T-cell (primary cell): ENCODE data around the gene DENND5B. TPM values are rescaled to one million over a fixed set of nuclear protein-coding genes. Genes with fewer than 3 reads are reported as not detected.
"Not testable (repeated sequence)": the region's sequence is repeated elsewhere in the genome, so short reads cannot be mapped to it uniquely, and the experiment has no call there.

Experiments
- ATAC-seq, 4 experiments: fragments of 200-7000 bp in 3 of 4; fragments of 150-1000 bp in 1 of 4; cut with Tn5 transposase; replicated peaks in 1 of 4; 1 replicate in 3 of 4; 2 replicates in 1 of 4; pipeline ENCODE4 v1.10.0; 2021; ENCODE audit warnings: moderate library complexity in 3 of 4, mild to moderate bottlenecking in 2 of 4, moderate number of reproducible peaks in 1 of 4
- CTCF ChIA-PET, 2 donors: fragments of 300-600 bp; sonication (Branson Sonifier 250); formaldehyde crosslinking; loops; one replicate each; lab custom pipeline; 2022; ENCODE audit warnings: antibody characterized with exemption in 2 of 2; lab: Charles Lee
- POLR2A ChIA-PET, 2 donors: fragments of 300-600 bp; sonication (Branson Sonifier 250); formaldehyde crosslinking; loops; one replicate each; lab custom pipeline; 2022; ENCODE audit warnings: antibody characterized with exemption in 2 of 2; lab: Charles Lee
- DNase-seq, 35 experiments: peaks; one replicate each; pipeline versions ENCODE4 v3.0.0 to v3.0.0-alpha.2; 2013 to 2023
- H3K27ac ChIP-seq: one replicate; pipeline ENCODE4 v1.5.1; 2013; ENCODE audit warnings: low read length
- H3K27me3 ChIP-seq, 2 experiments: replicated peaks in 1 of 2; 1 replicate in 1 of 2; 2 replicates in 1 of 2; pipeline versions ENCODE4 v1.6.1 to v1.7.0; 2013; ENCODE audit warnings: low read length in 1 of 2, mixed read lengths in 1 of 2; ENCODE audit not compliant: control insufficient read depth in 2 of 2, insufficient read depth in 2 of 2; ENCODE audit errors: extremely low read depth in 1 of 2
- H3K36me3 ChIP-seq, 2 donors: 1 replicate in 1 of 2; 2 replicates in 1 of 2; pipeline versions ENCODE4 v1.6.1 to v1.7.0; 2013; ENCODE audit warnings: low read length in 1 of 2; ENCODE audit not compliant: control insufficient read depth in 2 of 2, insufficient read depth in 1 of 2; ENCODE audit errors: extremely low read depth in 1 of 2
- H3K4me1 ChIP-seq, 2 experiments: 1 replicate in 1 of 2; 2 replicates in 1 of 2; pipeline versions ENCODE4 v1.6.1 to v1.7.0; 2013; ENCODE audit warnings: low read length in 2 of 2, mixed read lengths in 1 of 2; ENCODE audit not compliant: insufficient read depth in 2 of 2, control insufficient read depth in 1 of 2; ENCODE audit errors: extremely low read depth in 1 of 2
- H3K4me3 ChIP-seq, 2 donors: 1 replicate in 1 of 2; 2 replicates in 1 of 2; pipeline versions ENCODE4 v1.5.1 to v1.7.0; 2013; ENCODE audit warnings: mild to moderate bottlenecking in 2 of 2, low read length in 1 of 2, moderate library complexity in 1 of 2; ENCODE audit not compliant: control insufficient read depth in 1 of 2; ENCODE audit errors: extremely low read depth in 1 of 2
- H3K9me3 ChIP-seq: 2 replicates; pipeline ENCODE4 v1.7.0; 2013
- H3K27ac Mint-ChIP-seq, 2 donors: one replicate each; pipeline ENCODE4 v1.8.0; 2020 to 2021; ENCODE audit warnings: mild to moderate bottlenecking in 2 of 2, mixed read lengths in 2 of 2
- H3K27me3 Mint-ChIP-seq, 2 donors: one replicate each; pipeline ENCODE4 v1.8.0; 2021 to 2022; ENCODE audit warnings: mixed read lengths in 2 of 2
- H3K36me3 Mint-ChIP-seq: one replicate; pipeline ENCODE4 v1.8.0; 2021; ENCODE audit warnings: mixed read lengths
- H3K4me1 Mint-ChIP-seq, 3 donors: one replicate each; pipeline ENCODE4 v1.8.0; 2020 to 2022; ENCODE audit warnings: mixed read lengths in 3 of 3, mild to moderate bottlenecking in 1 of 3
- H3K4me3 Mint-ChIP-seq, 3 donors: one replicate each; pipeline ENCODE4 v1.8.0; 2020 to 2022; ENCODE audit warnings: mild to moderate bottlenecking in 3 of 3, mixed read lengths in 3 of 3, moderate library complexity in 3 of 3
- H3K9me3 Mint-ChIP-seq, 3 donors: one replicate each; pipeline ENCODE4 v1.8.0; 2020 to 2022; ENCODE audit warnings: mixed read lengths in 3 of 3
- WGBS: methylation state at CpG from one replicate; pipeline ENCODE4 v1.1.5; 2013; ENCODE audit warnings: missing lambda C conversion rate; ENCODE audit not compliant: insufficient coverage; 5-methylcytosine and 5-hydroxymethylcytosine counted together
- total RNA-seq, 35 experiments: library from RNA in 6 of 35; stranded (reverse) in 6 of 35; fragments of 120-200 nt in 1 of 35; gene quantifications; one replicate each; pipeline versions ENCODE4 v1.2.1 to v1.2.4 and lab custom pipeline; 2013 to 2026

The DENND5B gene
- total RNA-seq, 5 donors from 2014 or later (not counting 1 experiment from before 2014, with no cell fraction given), result 0.38 to 2.6 (median 1.2) TPM

- DNase-seq, result no peak
- no peaks in the 10 kb centered on the region for H3K9me3 ChIP-seq
- no peaks in the 10 kb centered on the region for H3K9me3 Mint-ChIP-seq
- CTCF ChIA-PET, result interaction anchor here in 1 of 2 donors (0.7 kb wide), 1 partner anchor 67 kb away, joined by 3 read pairs; no protein-coding TSS in a partner anchor
- peaks cover 0 to 13% of the 10 kb centered on the region in 2 experiments for H3K27me3 ChIP-seq
- H3K4me3 Mint-ChIP-seq, result no peak overlapping the region
- no peak for ATAC-seq
- no peak overlapping the region for H3K27ac Mint-ChIP-seq
- no peaks in the 10 kb centered on the region for H3K36me3 Mint-ChIP-seq
- H3K4me3 ChIP-seq, result no peak overlapping the region
- H3K4me1 Mint-ChIP-seq, result peaks cover 0 to 2% (median 0%) of the 10 kb centered on the region in 3 donors
- H3K36me3 ChIP-seq, result no peaks in the 10 kb centered on the region
- H3K4me1 ChIP-seq, result no peaks in the 10 kb centered on the region
- 100% methylated on average over 2 of the region's 5 CpGs for WGBS
- no peak overlapping the region for H3K27ac ChIP-seq
- peaks cover 8 to 18% of the 10 kb centered on the region in 2 donors for H3K27me3 Mint-ChIP-seq
- POLR2A ChIA-PET, result no interaction called here
These were observed 20.1 kb downstream of the DENND5B start for GRCh38 chr12:31570880-31571279.

- H3K4me1 Mint-ChIP-seq, ATAC-seq, H3K27ac ChIP-seq, H3K36me3 Mint-ChIP-seq, H3K9me3 ChIP-seq, CTCF ChIA-PET, H3K27me3 ChIP-seq, H3K4me3 Mint-ChIP-seq, H3K27ac Mint-ChIP-seq, POLR2A ChIA-PET, H3K9me3 Mint-ChIP-seq, H3K4me3 ChIP-seq, H3K4me1 ChIP-seq, H3K36me3 ChIP-seq, DNase-seq: not testable (repeated sequence)
- WGBS, result 83% methylated on average over 1 of the region's 2 CpGs
- peaks cover 8 to 17% of the 10 kb centered on the region in 2 donors for H3K27me3 Mint-ChIP-seq
These were observed 21.4 kb downstream of the DENND5B start for GRCh38 chr12:31569517-31569916.

- peaks cover 0 to 2% (median 0%) of the 10 kb centered on the region in 3 donors for H3K4me1 Mint-ChIP-seq
- DNase-seq, result no peak
- no CpG with 5 or more reads among the region's 3 CpGs for WGBS
- H3K27me3 Mint-ChIP-seq, result peaks cover 8 to 12% of the 10 kb centered on the region in 2 donors
- H3K4me3 Mint-ChIP-seq, result no peak overlapping the region
- Histone ChIP-seq H3K27me3 (peaks cover 0 to 7% of the 10 kb centered on the region in 2 experiments), H3K36me3 (no peaks in the 10 kb centered on the region), H3K4me1 (no peaks in the 10 kb centered on the region), H3K4me3 (no peak overlapping the region), H3K9me3 (no peaks in the 10 kb centered on the region), H3K27ac (no peak overlapping the region)
- no peak for ATAC-seq
- H3K36me3 Mint-ChIP-seq, result no peaks in the 10 kb centered on the region
- H3K27ac Mint-ChIP-seq, result no peak overlapping the region
- CTCF ChIA-PET, result interaction anchor here in 1 of 2 donors (0.5 kb wide), 1 partner anchor 165 kb away, joined by 3 read pairs; no protein-coding TSS in a partner anchor
- no peaks in the 10 kb centered on the region for H3K9me3 Mint-ChIP-seq
- POLR2A ChIA-PET, result no interaction called here
These were observed 22.4 kb downstream of the DENND5B start for GRCh38 chr12:31568498-31568897.

- H3K27ac Mint-ChIP-seq, result no peak overlapping the region
- H3K9me3 Mint-ChIP-seq, result no peaks in the 10 kb centered on the region
- H3K27ac ChIP-seq, result no peak overlapping the region
- H3K27me3 ChIP-seq, result peaks cover 0 to 7% of the 10 kb centered on the region in 2 experiments
- H3K4me3 ChIP-seq, result no peak overlapping the region
- DNase-seq (no peak), ATAC-seq (no peak)
- H3K4me3 Mint-ChIP-seq, result no peak overlapping the region
- no peaks in the 10 kb centered on the region for H3K36me3 Mint-ChIP-seq
- H3K9me3 ChIP-seq, result no peaks in the 10 kb centered on the region
- no CpG with 5 or more reads among the region's 2 CpGs for WGBS
- H3K27me3 Mint-ChIP-seq, result peaks cover 8 to 9% of the 10 kb centered on the region in 2 donors
- no peaks in the 10 kb centered on the region for H3K4me1 ChIP-seq
- H3K36me3 ChIP-seq, result no peaks in the 10 kb centered on the region
- POLR2A ChIA-PET, result interaction anchor here in 1 of 2 donors (0.6 kb wide), 1 partner anchor 150 kb away, joined by 3 read pairs; no protein-coding TSS in a partner anchor
- CTCF ChIA-PET, result no interaction called here
- H3K4me1 Mint-ChIP-seq, result peaks cover 0 to 2% (median 0%) of the 10 kb centered on the region in 3 donors
These were observed 23.9 kb downstream of the DENND5B start for GRCh38 chr12:31567029-31567428.

GRCh38 chr12:31566547-31566946, 24.4 kb downstream of the DENND5B start:
- WGBS, result no CpG with 5 or more reads among the region's 2 CpGs
- ChIA-PET POLR2A (interaction anchor here in 1 of 2 donors (0.6 kb wide), 1 partner anchor 150 kb away, joined by 3 read pairs; no protein-coding TSS in a partner anchor), CTCF (no interaction called here)
- H3K4me1 ChIP-seq, result no peaks in the 10 kb centered on the region
- Mint-ChIP-seq H3K36me3 (no peaks in the 10 kb centered on the region), H3K27ac (no peak overlapping the region), H3K4me3 (no peak overlapping the region), H3K27me3 (peaks cover 8 to 9% of the 10 kb centered on the region in 2 donors), H3K9me3 (no peaks in the 10 kb centered on the region), H3K4me1 (peaks cover 0 to 2% (median 0%) of the 10 kb centered on the region in 3 donors)
- no peaks in the 10 kb centered on the region for H3K36me3 ChIP-seq
- peaks cover 0 to 7% of the 10 kb centered on the region in 2 experiments for H3K27me3 ChIP-seq
- H3K27ac ChIP-seq, result no peak overlapping the region
- DNase-seq (no peak), ATAC-seq (no peak)
- H3K4me3 ChIP-seq, result no peak overlapping the region
- H3K9me3 ChIP-seq, result no peaks in the 10 kb centered on the region

GRCh38 chr12:31562594-31563328, 28.2 kb downstream of the DENND5B start:
- H3K36me3 Mint-ChIP-seq, result no peaks in the 10 kb centered on the region
- no peaks in the 10 kb centered on the region for H3K9me3 Mint-ChIP-seq
- H3K4me3 Mint-ChIP-seq, result no peak overlapping the region
- Histone ChIP-seq H3K9me3 (no peaks in the 10 kb centered on the region), H3K27me3 (peaks cover 0 to 3% of the 10 kb centered on the region in 2 experiments), H3K4me1 (no peaks in the 10 kb centered on the region), H3K4me3 (no peak overlapping the region), H3K36me3 (no peaks in the 10 kb centered on the region), H3K27ac (no peak overlapping the region)
- CTCF ChIA-PET, result interaction anchor here in 1 of 2 donors (0.7 kb wide), 2 partner anchors 738 to 1319 kb away, joined by 3 read pairs; no protein-coding TSS in a partner anchor
- no peak overlapping the region for H3K27ac Mint-ChIP-seq
- peaks cover 22 to 24% of the 10 kb centered on the region in 2 donors for H3K27me3 Mint-ChIP-seq
- DNase-seq, result no peak
- POLR2A ChIA-PET, result no interaction called here
- no CpG with 5 or more reads among the region's 5 CpGs for WGBS
- H3K4me1 Mint-ChIP-seq, result no peaks in the 10 kb centered on the region
- ATAC-seq, result no peak
